HepG2 (cell line): Measurements from ENCODE around the gene NECTIN2. TPM values are rescaled to one million over a fixed set of nuclear protein-coding genes. Genes with fewer than 3 reads are reported as not detected.
A peak's percentile ranks its signal among the peaks of the same experiment; 100 is the strongest.

Experiments
- ARNTL ChIP-seq: sonication (generic); formaldehyde crosslinking; IDR thresholded peaks from 2 replicates; pipeline ENCODE4 v1.4.0; 2020; ENCODE audit warnings: mild to moderate bottlenecking, missing genetic modification reagents
- CREB3 ChIP-seq: sonication (generic); formaldehyde crosslinking; IDR thresholded peaks from 2 replicates; pipeline ENCODE4 v1.5.0; 2020; ENCODE audit warnings: missing genetic modification reagents
- CTCF ChIP-seq: sonication (generic); formaldehyde crosslinking; IDR thresholded peaks from 2 replicates; pipeline ENCODE4 v1.5.0; 2020; ENCODE audit warnings: mild to moderate bottlenecking, missing genetic modification reagents, moderate library complexity
- MXD1 ChIP-seq: sonication (generic); formaldehyde crosslinking; IDR thresholded peaks from 2 replicates; pipeline ENCODE4 v1.4.0; 2020; ENCODE audit warnings: mild to moderate bottlenecking, missing genetic modification reagents
- PITX1 ChIP-seq: sonication (generic); formaldehyde crosslinking; IDR thresholded peaks from 2 replicates; pipeline ENCODE4 v1.5.1; 2020; ENCODE audit warnings: mild to moderate bottlenecking, missing genetic modification reagents
- ZNF563 ChIP-seq: sonication (generic); formaldehyde crosslinking; IDR thresholded peaks from 2 replicates; pipeline ENCODE4 v1.8.0; 2022; ENCODE audit warnings: mild to moderate bottlenecking, moderate library complexity, missing genetic modification reagents
- ZNF580 ChIP-seq: IDR thresholded peaks from 2 replicates; pipeline ENCODE4 v1.6.1; 2016; ENCODE audit warnings: low read depth, borderline replicate concordance
- ZNF615 ChIP-seq: sonication (generic); formaldehyde crosslinking; IDR thresholded peaks from 2 replicates; pipeline ENCODE4 v1.5.0; 2020; ENCODE audit warnings: mild to moderate bottlenecking, missing genetic modification reagents, borderline replicate concordance
- ZUFSP ChIP-seq: sonication (generic); formaldehyde crosslinking; IDR thresholded peaks from 2 replicates; pipeline ENCODE4 v1.9.0; 2021; ENCODE audit warnings: missing genetic modification reagents, mild to moderate bottlenecking, borderline replicate concordance
- polyA plus RNA-seq, 8 experiments: library from polyadenylated mRNA; depleted of rRNA in 3 of 8; stranded (reverse) in 7 of 8; unstranded in 1 of 8; fragments of >200 nt; fragmentation: Illumina TruSeq in 4 of 8; extraction: Trizol in 4 of 8; gene quantifications; 2 replicates each; pipeline versions ENCODE4 v1.2.1 to v1.2.3, GENCODE V29; 2011 to 2016; ENCODE audit warnings: low read depth in 4 of 8, missing spikeins in 1 of 8, mixed read lengths in 1 of 8; ENCODE audit not compliant: insufficient read depth in 1 of 8
- total RNA-seq, 5 experiments: library from RNA; depleted of rRNA; stranded (reverse); fragments of >200 nt; fragmentation: Illumina TruSeq; extraction: Trizol; gene quantifications; 2 replicates each; pipeline ENCODE4 v1.2.3, GENCODE V29; 2016; ENCODE audit warnings: low read depth in 1 of 5
- TF ChIP-seq, protein P1 (sequence below): sonication (generic); formaldehyde crosslinking; conservative IDR thresholded peaks from 2 replicates; pipeline ENCODE4 v1.4.0; 2020; ENCODE audit warnings: mild to moderate bottlenecking, missing genetic modification reagents, moderate library complexity
- TF ChIP-seq, protein P2 (sequence below): IDR thresholded peaks from 2 replicates; pipeline ENCODE4 v1.6.1; 2016; ENCODE audit warnings: missing biosample characterization, missing genetic modification reagents, low read depth
- TF ChIP-seq, protein P3 (sequence below), 2 experiments: IDR thresholded peaks; 2 replicates each; pipeline ENCODE4 v1.6.1; 2011 to 2012; ENCODE audit warnings: low read length in 2 of 2, borderline replicate concordance in 1 of 2, low read depth in 1 of 2, mild to moderate bottlenecking in 1 of 2, moderate library complexity in 1 of 2

The NECTIN2 gene
- total and polyA plus RNA-seq, 2 of the 13 experiments (the other 11 are each of a cell fraction or from before 2014, with no cell fraction given) = 75.4 to 114 TPM

DNA sequence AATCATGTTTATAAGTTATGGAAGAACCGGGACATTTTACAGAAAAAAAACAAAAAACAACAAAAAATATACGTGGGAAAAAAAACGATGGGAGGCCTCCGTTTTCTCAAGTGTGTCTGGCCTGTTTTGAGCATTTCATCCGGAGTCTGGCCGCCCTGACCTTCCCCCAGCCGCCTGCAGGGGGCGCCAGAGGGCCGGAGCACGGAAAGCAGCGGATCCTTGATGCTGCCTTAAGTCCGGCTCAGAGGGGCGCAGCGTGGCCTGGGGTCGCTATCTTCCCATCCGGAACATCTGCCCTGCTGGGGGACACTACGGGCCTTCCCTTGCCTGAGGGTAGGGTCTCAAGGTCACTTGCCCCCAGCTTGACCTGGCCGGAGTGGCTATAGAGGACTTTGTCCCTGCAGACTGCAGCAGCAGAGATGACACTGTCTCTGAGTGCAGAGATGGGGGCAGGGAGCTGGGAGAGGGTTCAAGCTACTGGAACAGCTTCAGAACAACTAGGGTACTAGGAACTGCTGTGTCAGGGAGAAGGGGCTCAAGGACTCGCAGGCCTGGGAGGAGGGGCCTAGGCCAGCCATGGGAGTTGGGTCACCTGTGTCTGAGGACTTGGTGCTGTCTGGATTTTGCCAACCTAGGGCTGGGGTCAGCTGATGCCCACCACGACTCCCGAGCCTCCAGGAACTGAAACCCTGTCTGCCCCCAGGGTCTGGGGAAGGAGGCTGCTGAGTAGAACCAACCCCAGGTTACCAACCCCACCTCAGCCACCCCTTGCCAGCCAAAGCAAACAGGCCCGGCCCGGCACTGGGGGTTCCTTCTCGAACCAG, 57.7 kb downstream of the NECTIN2 start (continued):
- TF ChIP-seq ZUFSP (CRISPR knock-in tag) (no peak), CREB3 (no peak), ZNF580 (CRISPR knock-in tag) (peak; percentile 67; the same call in 1 of the 2 replicates), CTCF (CRISPR knock-in tag) (peak; percentile 98), ZNF563 (CRISPR knock-in tag) (no peak), ARNTL (CRISPR knock-in tag) (peak; percentile 60; the same call in 1 of the 2 replicates), ZNF615 (no peak; the same call in 1 of the 2 replicates), MXD1 (no peak), PITX1 (peak; percentile 46; the same call in 1 of the 2 replicates)
- TF ChIP-seq, protein P1, sequence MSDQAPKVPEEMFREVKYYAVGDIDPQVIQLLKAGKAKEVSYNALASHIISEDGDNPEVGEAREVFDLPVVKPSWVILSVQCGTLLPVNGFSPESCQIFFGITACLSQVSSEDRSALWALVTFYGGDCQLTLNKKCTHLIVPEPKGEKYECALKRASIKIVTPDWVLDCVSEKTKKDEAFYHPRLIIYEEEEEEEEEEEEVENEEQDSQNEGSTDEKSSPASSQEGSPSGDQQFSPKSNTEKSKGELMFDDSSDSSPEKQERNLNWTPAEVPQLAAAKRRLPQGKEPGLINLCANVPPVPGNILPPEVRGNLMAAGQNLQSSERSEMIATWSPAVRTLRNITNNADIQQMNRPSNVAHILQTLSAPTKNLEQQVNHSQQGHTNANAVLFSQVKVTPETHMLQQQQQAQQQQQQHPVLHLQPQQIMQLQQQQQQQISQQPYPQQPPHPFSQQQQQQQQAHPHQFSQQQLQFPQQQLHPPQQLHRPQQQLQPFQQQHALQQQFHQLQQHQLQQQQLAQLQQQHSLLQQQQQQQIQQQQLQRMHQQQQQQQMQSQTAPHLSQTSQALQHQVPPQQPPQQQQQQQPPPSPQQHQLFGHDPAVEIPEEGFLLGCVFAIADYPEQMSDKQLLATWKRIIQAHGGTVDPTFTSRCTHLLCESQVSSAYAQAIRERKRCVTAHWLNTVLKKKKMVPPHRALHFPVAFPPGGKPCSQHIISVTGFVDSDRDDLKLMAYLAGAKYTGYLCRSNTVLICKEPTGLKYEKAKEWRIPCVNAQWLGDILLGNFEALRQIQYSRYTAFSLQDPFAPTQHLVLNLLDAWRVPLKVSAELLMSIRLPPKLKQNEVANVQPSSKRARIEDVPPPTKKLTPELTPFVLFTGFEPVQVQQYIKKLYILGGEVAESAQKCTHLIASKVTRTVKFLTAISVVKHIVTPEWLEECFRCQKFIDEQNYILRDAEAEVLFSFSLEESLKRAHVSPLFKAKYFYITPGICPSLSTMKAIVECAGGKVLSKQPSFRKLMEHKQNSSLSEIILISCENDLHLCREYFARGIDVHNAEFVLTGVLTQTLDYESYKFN = peak; percentile 97
- TF ChIP-seq, protein P2, sequence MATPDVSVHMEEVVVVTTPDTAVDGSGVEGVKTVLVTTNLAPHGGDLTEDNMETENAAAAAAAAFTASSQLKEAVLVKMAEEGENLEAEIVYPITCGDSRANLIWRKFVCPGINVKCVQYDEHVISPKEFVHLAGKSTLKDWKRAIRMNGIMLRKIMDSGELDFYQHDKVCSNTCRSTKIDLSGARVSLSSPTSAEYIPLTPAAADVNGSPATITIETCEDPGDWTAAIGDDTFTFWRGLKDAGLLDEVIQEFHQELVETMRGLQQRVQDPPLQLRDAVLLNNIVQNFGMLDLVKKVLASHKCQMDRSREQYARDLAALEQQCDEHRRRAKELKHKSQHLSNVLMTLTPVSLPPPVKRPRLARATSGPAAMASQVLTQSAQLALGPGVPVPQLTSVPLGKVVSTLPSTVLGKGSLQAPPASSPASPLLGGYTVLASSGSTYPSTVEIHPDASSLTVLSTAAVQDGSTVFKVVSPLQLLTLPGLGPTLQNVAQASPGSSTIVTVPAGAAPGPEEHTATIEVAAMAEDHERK (CRISPR knock-in tag) = no peak
- TF ChIP-seq, protein P3, sequence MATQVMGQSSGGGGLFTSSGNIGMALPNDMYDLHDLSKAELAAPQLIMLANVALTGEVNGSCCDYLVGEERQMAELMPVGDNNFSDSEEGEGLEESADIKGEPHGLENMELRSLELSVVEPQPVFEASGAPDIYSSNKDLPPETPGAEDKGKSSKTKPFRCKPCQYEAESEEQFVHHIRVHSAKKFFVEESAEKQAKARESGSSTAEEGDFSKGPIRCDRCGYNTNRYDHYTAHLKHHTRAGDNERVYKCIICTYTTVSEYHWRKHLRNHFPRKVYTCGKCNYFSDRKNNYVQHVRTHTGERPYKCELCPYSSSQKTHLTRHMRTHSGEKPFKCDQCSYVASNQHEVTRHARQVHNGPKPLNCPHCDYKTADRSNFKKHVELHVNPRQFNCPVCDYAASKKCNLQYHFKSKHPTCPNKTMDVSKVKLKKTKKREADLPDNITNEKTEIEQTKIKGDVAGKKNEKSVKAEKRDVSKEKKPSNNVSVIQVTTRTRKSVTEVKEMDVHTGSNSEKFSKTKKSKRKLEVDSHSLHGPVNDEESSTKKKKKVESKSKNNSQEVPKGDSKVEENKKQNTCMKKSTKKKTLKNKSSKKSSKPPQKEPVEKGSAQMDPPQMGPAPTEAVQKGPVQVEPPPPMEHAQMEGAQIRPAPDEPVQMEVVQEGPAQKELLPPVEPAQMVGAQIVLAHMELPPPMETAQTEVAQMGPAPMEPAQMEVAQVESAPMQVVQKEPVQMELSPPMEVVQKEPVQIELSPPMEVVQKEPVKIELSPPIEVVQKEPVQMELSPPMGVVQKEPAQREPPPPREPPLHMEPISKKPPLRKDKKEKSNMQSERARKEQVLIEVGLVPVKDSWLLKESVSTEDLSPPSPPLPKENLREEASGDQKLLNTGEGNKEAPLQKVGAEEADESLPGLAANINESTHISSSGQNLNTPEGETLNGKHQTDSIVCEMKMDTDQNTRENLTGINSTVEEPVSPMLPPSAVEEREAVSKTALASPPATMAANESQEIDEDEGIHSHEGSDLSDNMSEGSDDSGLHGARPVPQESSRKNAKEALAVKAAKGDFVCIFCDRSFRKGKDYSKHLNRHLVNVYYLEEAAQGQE (IDR thresholded peaks at IDR 0.05; ENCODE audit: borderline replicate concordance in 1 of 2, low read depth in 1 of 2, low read length in 2 of 2) = no peak; a peak in 1 of 4 replicates
